HG03442 (cell line): ENCODE measurements around the gene PIP4K2C.
A peak's percentile ranks its signal among the peaks of the same experiment; 100 is the strongest.

Experiments
- ATAC-seq: cut with Tn5 transposase; IDR thresholded peaks from one replicate; pipeline ENCODE4 v1.9.1; 2021; ENCODE audit warnings: mild to moderate bottlenecking, moderate library complexity; ENCODE audit not compliant: unreplicated experiment

Gene PIP4K2C

DNA sequence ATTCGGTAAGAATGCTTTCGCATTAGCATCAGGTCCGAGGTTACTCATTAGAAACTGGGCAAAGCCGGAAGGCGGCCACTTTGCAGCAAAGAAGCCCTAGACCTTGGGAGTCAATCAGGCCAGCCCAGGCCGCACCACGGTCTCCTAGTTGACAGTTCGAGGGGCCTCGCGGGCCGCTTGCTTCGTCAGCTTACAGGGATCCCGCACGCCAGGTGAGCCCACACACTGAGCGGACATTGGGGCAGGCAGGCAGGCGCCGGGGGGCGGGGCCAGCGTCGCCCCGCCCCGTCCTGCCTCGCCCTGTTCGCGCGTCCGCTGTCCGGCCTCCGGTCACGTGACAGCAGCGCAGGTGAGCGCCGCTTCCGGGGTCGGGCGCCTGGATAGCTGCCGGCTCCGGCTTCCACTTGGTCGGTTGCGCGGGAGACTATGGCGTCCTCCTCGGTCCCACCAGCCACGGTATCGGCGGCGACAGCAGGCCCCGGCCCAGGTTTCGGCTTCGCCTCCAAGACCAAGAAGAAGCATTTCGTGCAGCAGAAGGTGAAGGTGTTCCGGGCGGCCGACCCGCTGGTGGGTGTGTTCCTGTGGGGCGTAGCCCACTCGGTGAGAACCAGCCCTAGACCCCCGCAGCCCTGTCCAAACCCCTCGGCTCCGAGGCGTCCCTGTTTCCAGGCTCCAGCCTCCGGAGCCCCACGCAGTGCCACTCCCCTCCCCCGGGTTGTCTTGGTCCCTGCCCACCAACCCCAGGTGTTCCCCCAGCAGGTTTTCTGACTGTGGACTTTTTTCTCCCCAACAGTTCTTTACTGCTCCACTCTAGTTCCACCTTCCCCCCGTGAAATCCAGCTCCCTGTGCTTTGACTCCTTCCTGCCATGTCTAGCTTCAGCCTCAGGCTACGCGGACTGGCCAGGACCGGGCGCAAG lies at the start of gene PIP4K2C:
TSS of gene PIP4K2C (plus strand) at position 329 of the 918 bp plus-strand sequence. CDS start at position 427, 98 bp downstream.
- ATAC-seq = peak; percentile 92

DNA sequence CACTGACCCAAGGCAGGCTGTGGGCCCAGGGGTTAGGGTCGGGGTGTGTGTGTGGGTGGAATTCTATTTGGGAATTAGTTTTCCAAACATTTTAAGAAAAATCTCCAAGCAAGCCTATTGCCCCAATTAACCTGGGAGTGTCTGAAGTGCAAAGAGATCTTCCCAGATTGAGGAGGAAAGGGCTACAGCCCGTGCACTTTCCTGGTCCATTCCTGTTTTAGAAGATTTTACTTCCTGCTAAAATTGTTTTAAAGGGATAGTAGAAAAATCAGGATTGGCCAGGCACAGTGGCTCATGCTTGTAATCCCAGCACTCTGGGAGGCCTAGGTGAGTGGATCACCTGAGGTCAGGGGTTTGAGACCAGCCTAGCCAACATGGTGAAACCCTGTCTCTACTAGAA lies 49.3 kb upstream of the PIP4K2C start:
- no peak for ATAC-seq

DNA sequence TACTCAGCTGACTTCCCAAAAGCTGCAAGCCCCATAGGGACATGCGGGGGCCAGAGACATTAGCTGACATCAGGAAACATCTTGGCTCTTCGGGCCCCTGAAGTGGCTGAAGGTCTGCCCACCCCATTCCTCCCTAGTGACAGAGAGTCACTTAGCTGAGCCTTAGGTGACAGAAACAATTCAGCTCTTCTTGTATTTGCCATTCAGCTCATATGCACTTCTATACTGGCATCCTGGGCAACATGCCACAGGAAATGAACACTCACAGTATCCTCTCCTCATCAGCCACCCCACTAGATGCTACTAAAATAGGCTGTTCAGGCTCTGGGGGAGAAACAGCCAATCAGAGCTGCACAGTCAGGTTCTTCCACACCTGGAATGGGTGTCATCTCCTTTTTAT lies 47.4 kb upstream of the PIP4K2C start:
- no peak for ATAC-seq

GRCh38 chr12:57545809-57546437 lies 45.1 kb upstream of the PIP4K2C start:
- no peak for ATAC-seq

- peak; percentile 98 for ATAC-seq
Observed at GRCh38 chr12:57546438-57547287, 44.3 kb upstream of the PIP4K2C start, which contains the start of gene DCTN2. Gene DCTN2, minus strand, starts transcription at chr12:57547192. Its CDS starts 129 bp downstream, at chr12:57547063.

- ATAC-seq = no peak
Observed at GRCh38 chr12:57547288-57548012, 43.5 kb upstream of the PIP4K2C start.

DNA sequence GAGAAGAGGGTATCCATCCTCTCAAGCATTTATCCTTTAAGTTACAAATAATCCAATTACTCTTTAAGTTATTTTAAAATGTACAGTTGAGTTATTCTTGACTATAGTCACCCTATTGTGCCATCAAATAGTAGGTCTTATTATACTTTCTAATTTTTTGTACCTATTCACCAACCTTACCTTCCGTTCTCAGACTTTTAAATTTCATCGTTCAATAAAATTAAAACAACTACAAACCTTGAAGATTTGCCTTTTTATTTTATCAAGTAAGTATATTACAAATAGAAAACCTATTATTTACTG lies 43.0 kb upstream of the PIP4K2C start:
- ATAC-seq = no peak

DNA sequence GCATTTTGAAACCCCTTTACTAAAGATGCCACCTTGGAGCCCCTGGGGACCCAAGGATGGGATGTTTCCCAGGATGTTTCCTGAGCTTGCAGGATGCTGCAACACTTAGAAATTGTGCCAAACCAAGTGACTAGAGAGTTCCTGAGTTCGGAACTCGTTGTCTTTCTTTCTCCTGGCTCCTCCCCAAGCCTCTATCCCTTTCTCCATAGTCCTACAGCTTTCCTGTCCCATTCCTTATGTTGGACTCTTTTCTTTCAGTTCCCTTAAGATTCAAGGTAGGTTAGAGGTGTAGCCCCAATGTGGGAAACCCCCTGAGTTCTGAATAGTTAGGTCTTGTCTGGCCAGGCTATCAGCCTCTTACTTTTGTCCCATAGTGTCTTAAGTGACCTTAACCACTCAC lies 42.5 kb upstream of the PIP4K2C start:
- ATAC-seq = no peak

DNA sequence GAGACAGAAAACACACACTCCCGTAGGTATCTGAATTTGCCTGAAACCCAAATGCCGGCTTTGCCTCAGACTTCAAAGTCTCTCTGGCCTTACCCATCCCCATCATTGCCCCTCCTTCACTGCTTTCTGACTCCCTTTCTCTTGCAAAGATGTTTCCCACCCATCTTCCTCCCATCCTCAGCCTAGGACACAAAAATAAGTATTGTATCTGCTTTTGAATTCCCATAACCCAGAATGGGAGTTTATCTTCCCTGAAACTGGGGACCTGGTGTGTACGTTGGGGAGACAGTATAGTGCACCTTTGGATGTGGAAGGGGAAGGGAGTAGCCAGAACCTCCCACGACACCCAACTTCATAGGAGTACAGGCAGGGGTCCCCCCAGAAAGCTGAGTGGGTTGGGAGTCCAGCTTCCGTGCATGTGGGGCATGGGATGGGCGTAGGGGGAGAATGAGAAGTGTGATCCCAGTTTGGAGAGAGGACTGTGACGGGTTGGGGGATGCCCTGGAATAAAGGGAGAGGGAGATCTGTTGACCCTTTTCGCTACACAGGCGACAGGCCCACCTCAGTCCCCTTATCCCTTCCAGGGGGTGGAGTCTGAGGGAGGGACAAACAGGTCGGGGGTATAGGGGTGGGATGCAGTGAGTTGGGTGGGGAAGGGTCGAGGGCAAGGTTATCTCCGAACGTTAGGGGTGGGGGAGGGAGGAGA lies 41.6 kb upstream of the PIP4K2C start:
- no peak for ATAC-seq

DNA sequence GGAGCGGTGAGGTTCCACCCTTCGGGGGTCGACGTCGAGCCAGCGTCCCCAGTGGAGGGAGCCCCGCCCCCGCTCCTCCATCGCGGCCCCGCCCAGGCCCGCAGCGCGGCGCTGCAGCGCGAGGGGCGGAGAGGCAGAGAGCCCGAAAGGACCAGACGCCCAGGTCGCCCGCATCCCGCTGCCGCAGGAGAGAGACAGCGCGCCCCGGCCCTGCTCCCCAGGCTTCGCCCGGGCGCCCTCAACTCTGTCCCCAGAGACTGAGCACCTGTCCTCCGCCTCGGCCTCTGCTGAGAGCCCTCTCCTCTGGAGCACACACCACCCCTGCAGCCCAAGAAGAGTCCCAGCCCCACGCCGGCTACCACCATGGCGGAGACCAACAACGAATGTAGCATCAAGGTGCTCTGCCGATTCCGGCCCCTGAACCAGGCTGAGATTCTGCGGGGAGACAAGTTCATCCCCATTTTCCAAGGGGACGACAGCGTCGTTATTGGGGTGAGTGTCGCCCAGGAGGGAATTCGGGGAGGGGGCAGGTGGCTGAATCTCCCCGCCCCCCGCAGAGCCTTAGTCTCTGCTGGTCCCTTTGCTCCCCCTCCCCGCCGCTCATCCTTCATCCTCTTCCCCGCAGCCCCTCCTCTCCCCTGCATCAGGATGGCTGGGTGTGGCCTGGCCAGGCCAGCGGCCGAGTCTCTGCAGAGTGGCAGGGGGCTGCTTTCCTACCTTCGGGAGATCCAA lies 40.9 kb upstream of the PIP4K2C start, which contains the start of gene KIF5A:
TSS of gene KIF5A (plus strand) at position 136 of the 732 bp plus-strand sequence. CDS start at position 364, 228 bp downstream.
- no peak for ATAC-seq

DNA sequence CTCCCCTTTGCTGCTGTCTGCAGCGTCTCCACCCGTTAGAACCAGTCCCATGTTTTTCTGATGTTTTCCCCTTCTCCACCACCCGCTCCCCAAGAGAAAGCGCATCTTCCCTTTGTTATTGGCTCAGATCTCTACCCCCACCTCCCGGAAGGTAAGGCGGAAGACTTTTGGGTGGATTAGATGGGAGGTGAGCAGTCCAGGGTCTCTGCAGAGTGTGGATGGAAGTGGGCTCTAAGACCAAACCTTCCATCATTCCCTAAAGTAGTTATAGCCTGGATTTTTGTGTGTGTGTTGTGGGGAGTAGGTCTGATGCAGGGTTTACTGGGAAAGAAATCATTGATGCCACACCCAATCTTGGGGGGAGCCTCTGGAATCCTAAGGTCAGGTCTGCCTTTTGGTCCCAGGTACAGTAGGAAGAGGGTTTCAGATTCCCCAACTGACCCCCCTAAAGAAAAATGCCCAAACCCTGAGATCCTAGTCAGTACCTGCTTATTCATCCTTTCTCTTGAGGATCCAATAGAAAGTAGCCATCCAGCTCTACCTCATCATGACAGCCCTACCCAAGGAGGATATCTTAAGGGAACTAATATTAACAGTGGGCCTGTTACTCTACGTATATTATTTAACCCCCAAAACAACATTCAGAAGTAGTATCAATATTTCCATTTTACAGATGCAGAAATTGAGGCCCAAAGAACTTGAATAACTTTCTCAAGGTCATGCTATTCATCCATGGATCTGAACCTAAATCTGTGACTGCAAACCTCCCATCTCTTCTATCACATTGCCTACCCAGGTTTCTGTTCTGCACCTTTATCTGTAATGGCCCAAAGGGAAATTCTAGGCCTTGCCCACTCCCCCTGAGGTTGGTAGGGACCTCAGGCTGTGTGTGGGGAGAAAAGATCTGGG lies 40.1 kb upstream of the PIP4K2C start:
- no peak for ATAC-seq

DNA sequence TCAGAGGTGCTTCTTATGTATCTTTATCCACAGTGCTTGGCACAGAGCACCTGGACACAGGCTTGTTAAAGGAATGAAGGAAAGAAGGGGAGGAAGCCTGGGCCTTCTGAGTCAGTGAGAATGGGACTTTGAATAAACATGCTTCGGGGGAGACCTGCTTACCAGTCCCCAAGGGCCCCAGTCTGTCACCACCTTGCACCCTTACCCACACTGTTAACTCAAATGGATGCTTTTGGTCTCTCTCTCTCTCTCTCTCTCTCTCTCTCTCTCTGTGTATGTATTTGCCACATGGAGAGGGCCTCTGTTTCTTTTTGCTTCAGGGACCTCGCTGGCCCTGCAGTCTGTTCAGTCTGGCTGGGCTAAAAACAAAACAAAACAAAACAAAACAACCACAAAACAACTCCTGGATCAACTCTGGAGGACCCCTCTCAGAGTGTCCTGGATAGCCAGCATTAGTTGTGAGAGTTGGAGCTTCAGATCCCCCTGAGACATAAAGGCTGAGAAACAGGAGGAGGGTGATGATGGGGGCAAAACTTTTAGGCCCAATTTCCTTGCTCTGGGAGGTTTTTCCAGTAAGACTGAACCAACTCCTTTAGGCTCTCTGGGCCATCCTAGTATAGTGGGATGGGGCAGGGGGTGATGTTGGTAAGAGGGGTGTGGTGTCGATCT lies 39.2 kb upstream of the PIP4K2C start:
- ATAC-seq = no peak

DNA sequence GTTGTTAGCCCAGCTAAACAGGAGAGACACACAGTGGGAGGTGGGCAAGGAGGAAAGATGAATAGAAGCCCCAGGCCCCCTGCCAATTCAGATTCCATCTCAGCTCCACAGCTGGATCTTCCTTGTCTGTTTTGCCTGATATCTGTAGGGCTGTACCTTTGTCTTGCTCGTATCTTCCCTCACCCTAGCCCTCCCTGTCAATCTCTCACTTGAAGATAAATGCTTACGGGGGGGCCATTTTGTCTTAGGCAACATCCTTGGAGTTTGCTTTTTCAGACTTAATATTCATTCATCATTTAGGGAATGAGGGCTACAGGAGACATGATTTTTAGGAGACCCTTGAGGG lies 38.7 kb upstream of the PIP4K2C start:
- ATAC-seq = no peak

DNA sequence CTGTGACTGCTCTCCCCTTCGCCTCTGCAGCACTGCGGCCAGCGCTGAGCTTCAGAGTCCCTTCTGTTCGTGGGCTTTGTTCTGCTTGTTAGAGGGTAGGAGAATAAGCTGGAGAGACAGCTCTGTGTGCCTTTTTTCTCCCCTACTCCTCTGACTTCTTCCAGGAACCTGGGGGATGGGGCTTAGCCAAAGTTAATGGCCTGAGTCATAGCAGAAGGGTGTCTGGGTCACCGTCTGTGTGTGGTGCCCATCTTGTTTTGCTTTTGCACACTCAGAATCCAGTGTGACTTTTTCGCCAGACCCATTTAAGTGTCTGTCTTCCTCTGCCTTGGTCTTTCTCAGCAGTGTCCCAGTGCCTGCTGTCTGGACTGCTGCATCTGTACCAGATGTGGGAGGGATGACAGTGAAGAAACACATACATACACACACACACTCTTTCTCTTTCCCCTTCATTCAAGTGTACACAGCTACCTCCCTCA lies 38.1 kb upstream of the PIP4K2C start:
- ATAC-seq = no peak

DNA sequence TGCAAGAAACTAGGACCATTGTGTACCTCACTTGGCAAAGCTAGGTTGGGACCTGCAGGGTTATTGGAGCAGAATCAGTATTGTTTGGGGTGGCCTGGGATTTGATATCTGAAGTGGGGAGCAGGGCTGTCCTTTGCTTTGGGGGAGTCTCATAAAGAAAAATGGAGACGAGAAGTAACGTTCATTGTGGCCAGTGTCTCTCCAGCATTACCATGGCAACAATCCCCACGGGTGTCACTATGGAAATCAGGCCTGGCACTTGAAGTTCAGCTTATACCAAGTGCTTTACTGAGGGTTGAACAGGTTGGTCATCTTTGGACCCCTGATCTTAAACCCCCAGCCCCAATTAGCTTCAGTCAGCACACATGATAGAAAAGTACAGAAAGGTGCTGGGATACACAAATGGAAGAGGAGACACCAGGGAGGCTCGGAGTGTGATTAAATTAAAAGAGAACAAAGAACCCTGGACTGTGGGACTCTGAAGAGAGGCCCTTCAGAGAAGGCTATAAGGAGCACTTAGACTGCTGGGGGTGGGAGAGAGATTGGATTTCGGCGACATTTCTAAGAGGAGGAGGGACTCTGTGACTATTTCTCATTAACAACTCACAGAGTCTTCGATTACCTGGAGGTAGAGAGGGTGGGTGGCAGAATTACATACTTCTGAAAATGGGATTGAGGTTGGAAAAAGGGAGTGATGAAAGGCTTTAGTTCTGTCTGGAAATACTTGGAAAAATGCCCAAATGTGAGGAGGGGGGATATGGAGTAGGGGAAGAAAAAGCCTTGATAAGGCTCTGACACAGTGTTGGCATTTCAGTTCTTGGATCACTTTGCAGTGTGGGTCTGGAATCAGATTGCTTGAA lies 37.4 kb upstream of the PIP4K2C start:
- ATAC-seq = no peak

DNA sequence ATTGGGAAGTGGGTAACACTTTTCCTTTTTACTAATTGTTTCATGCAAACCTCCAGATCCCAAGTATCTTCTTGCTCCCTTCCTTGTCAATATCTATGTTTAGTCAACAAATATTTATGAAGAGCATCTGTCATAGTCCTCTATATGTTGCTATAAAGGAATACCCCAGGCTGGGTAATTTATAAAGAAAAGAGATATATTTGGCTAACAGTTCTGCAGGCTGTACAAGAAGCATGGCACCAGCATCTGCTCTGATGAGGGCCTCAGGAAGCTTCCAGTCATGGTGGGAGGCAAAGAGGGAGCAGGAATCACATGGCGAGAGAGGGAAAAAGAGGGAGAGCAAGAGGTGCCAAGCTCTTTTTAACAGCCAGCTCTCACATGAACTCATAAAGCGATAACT lies 36.5 kb upstream of the PIP4K2C start:
- ATAC-seq = no peak

DNA sequence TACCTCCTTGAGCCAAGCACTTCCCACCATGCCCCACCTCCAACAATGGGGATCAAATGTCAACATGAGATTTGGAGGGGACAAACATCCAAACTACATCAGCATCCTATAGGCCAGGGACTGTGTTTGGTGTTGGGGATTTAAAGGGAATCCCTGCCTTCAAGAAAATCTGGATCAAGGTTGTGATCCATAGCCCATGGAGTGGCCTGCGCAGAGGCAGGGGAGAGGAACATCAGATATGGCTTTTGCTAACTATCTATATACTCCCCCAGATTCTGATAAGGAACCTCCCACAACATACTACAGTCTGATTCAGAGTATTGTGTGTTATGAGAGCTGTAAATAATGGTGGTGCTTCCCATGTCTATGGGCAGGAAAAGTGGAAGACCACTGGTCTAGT lies 36.1 kb upstream of the PIP4K2C start:
- no peak for ATAC-seq
